NCI-H774 (cell line): ENCODE data around the gene RXFP4.
"Not testable (repeated sequence)": the region's sequence is repeated elsewhere in the genome, so short reads cannot be mapped to it uniquely, and the experiment has no call there.

ENCODE experiments used
- DNase-seq: peaks from one replicate; lab custom pipeline; 2025; lab: John Stamatoyannopoulos, UW

Gene RXFP4

GRCh38 chr1:155940993-155941844 is at the start of gene RXFP4:
Gene RXFP4 (plus strand): TSS chr1:155941638. CDS start chr1:155941710, 72 bp downstream.
- no peak for DNase-seq

- DNase-seq: no peak
Observed at GRCh38 chr1:155892796-155893195, 48.6 kb upstream of the RXFP4 start.

- no peak for DNase-seq
Observed at GRCh38 chr1:155893389-155894142, 47.9 kb upstream of the RXFP4 start.

- DNase-seq: not testable (repeated sequence)
Observed at GRCh38 chr1:155895617-155896016, 45.8 kb upstream of the RXFP4 start.

GRCh38 chr1:155896476-155896875 is 45.0 kb upstream of the RXFP4 start:
- DNase-seq: not testable (repeated sequence)

GRCh38 chr1:155897746-155898145 is 43.7 kb upstream of the RXFP4 start:
- DNase-seq: no peak

GRCh38 chr1:155898888-155899287 is 42.5 kb upstream of the RXFP4 start:
- DNase-seq: no peak

GRCh38 chr1:155899683-155900082 is 41.8 kb upstream of the RXFP4 start:
- DNase-seq: no peak

- no peak for DNase-seq
Observed at GRCh38 chr1:155900161-155900560, 41.3 kb upstream of the RXFP4 start.

- no peak for DNase-seq
Observed at GRCh38 chr1:155904261-155904660, 37.2 kb upstream of the RXFP4 start.

GRCh38 chr1:155909894-155910293 is 31.5 kb upstream of the RXFP4 start:
- no peak for DNase-seq

GRCh38 chr1:155910621-155911121 is 30.8 kb upstream of the RXFP4 start:
- no peak for DNase-seq

GRCh38 chr1:155911156-155912055 is 30.0 kb upstream of the RXFP4 start, which contains the start of gene RIT1:
Gene RIT1 (minus strand): TSS chr1:155911349. CDS start chr1:155910761, 588 bp downstream.
- DNase-seq: peak; percentile 84

GRCh38 chr1:155912056-155912536 is 29.3 kb upstream of the RXFP4 start:
- no peak for DNase-seq

GRCh38 chr1:155913969-155914757 is 27.3 kb upstream of the RXFP4 start:
- DNase-seq: no peak

- DNase-seq: no peak
Observed at GRCh38 chr1:155918660-155919059, 22.8 kb upstream of the RXFP4 start.

- no peak for DNase-seq
Observed at GRCh38 chr1:155919801-155920200, 21.6 kb upstream of the RXFP4 start.

- DNase-seq: no peak
Observed at GRCh38 chr1:155920717-155921116, 20.7 kb upstream of the RXFP4 start.

GRCh38 chr1:155925506-155925905 is 15.9 kb upstream of the RXFP4 start:
- no peak for DNase-seq

GRCh38 chr1:155929057-155929456 is 12.4 kb upstream of the RXFP4 start:
- DNase-seq: no peak

GRCh38 chr1:155930725-155931124 is 10.7 kb upstream of the RXFP4 start:
- not testable (repeated sequence) for DNase-seq
